Type B pancreatic cell (in vitro differentiated cells): Measurements from ENCODE around the gene FHOD1. TPM values are rescaled to one million over a fixed set of nuclear protein-coding genes. Genes with fewer than 3 reads are reported as not detected.

Source experiments
- DNase-seq: peaks from one replicate; pipeline ENCODE4 v3.0.0; 2021; ENCODE audit warnings: mixed read lengths; ENCODE audit not compliant: unreplicated experiment; ENCODE audit errors: extremely low spot score
- H3K27ac Mint-ChIP-seq: 2 replicates; pipeline ENCODE4 v1.8.0; 2021; ENCODE audit warnings: mild to moderate bottlenecking, mixed read lengths
- H3K27me3 Mint-ChIP-seq: 2 replicates; pipeline ENCODE4 v1.8.0; 2021; ENCODE audit warnings: mixed read lengths
- H3K36me3 Mint-ChIP-seq: 2 replicates; pipeline ENCODE4 v1.8.0; 2021; ENCODE audit warnings: mixed read lengths
- H3K4me1 Mint-ChIP-seq: one replicate; pipeline ENCODE4 v1.8.0; 2021; ENCODE audit warnings: mixed read lengths; ENCODE audit not compliant: unreplicated experiment
- H3K4me3 Mint-ChIP-seq: 2 replicates; pipeline ENCODE4 v1.8.0; 2021; ENCODE audit warnings: mild to moderate bottlenecking, mixed read lengths
- H3K9me3 Mint-ChIP-seq: 2 replicates; pipeline ENCODE4 v1.8.0; 2021; ENCODE audit warnings: mixed read lengths
- total RNA-seq: library from RNA; stranded (reverse); gene quantifications from 2 replicates; pipeline ENCODE4 v1.2.1, GENCODE V29; 2021; ENCODE audit warnings: low replicate concordance
- TF ChIP-seq, protein P1 (sequence below): fragments of 200-600 bp; sonication (generic); conservative IDR thresholded peaks from 2 replicates; pipeline ENCODE4 v1.5.0; 2021; ENCODE audit warnings: antibody characterized with exemption, mild to moderate bottlenecking

The FHOD1 gene
- total RNA-seq, 1 donor from 2014 or later, result 34.7 TPM

DNA sequence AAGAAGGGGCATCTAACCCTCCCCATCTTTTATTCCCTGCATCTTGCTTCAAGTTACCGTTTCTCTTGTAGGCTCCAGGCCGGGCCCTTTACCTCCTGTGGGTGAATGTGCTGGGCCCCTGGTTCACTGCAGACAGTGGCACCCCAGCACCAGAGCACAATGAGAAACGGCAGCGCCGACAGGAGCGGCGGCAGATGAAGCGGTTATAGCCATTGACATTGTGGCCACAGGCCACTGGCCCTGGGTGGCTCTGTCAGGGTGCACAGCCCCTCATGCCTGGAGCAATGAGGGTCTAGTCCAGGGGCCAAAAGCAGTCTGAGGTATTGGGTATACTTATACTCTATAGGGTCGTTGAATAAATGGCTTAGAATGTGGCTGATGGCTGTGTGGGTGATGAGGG is 18.4 kb downstream of the FHOD1 start:
- no peak for DNase-seq
- H3K36me3 Mint-ChIP-seq, result peaks cover 8% of the 10 kb centered on the region
- peak overlapping the region; percentile 72 for H3K4me3 Mint-ChIP-seq
- TF ChIP-seq, protein P1, sequence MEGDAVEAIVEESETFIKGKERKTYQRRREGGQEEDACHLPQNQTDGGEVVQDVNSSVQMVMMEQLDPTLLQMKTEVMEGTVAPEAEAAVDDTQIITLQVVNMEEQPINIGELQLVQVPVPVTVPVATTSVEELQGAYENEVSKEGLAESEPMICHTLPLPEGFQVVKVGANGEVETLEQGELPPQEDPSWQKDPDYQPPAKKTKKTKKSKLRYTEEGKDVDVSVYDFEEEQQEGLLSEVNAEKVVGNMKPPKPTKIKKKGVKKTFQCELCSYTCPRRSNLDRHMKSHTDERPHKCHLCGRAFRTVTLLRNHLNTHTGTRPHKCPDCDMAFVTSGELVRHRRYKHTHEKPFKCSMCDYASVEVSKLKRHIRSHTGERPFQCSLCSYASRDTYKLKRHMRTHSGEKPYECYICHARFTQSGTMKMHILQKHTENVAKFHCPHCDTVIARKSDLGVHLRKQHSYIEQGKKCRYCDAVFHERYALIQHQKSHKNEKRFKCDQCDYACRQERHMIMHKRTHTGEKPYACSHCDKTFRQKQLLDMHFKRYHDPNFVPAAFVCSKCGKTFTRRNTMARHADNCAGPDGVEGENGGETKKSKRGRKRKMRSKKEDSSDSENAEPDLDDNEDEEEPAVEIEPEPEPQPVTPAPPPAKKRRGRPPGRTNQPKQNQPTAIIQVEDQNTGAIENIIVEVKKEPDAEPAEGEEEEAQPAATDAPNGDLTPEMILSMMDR, result no peak
- H3K4me1 Mint-ChIP-seq, result peaks cover 21% of the 10 kb centered on the region
- H3K27me3 Mint-ChIP-seq, result no peaks in the 10 kb centered on the region
- no peak overlapping the region for H3K27ac Mint-ChIP-seq
- no peaks in the 10 kb centered on the region for H3K9me3 Mint-ChIP-seq

DNA sequence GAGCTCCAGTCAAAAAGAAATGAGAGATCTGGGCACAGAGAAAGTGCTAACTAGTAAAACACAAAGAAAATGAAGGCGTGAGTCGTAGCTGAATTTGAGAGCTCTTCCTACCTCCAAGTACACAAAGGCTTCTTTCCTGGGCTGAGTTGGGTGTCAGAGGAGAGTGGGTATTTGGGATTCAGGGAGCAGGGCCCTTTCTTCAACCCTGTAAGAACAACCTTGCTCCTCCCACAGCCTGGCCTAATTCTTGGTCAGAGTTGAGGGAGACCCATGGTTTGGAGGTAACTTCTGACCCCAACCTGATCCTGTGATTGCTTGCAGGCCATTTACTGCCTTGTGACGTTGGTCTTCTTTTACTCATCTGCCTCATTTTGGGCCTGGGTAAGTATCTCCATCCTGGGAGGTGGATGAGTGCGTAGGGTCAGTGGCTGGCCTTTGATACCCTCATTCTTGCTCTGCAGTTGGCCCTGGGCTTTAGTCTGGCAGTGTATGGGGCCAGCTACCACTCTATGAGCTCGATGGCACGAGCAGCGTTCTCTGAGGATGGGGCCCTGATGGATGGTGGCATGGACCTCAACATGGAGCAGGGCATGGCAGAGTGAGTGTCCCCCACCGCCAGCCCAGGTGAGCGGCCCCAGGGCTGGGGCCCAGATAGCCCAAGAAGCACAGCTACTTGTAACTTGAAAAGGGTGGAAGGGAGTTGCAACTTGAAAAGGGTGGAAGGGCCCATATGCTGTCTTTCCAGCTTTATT is 19.1 kb downstream of the FHOD1 start:
- H3K4me1 Mint-ChIP-seq, result peaks cover 21% of the 10 kb centered on the region
- TF ChIP-seq, protein P1, result no peak
- H3K36me3 Mint-ChIP-seq, result peaks cover 8% of the 10 kb centered on the region
- DNase-seq, result no peak
- peak overlapping the region; percentile 100 for H3K4me3 Mint-ChIP-seq
- H3K9me3 Mint-ChIP-seq, result no peaks in the 10 kb centered on the region
- peak overlapping the region; percentile 3 for H3K27ac Mint-ChIP-seq
- H3K27me3 Mint-ChIP-seq, result no peaks in the 10 kb centered on the region

DNA sequence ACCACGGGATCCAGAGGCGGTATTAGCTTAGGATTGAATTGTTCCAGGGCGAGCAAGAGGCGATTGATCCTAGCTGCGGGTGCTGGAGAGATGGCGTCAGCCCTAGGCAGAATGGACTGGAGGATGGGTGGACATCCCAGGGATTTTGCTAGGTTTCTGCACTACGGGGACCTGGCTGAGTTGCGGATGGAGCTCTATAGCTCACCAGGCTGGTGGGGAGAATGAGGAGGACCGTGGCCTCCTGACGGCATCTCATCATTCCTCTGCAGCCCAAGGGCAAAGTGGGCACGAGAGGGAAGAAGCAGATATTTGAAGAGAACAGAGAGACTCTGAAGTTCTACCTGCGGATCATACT is 19.7 kb downstream of the FHOD1 start:
- Mint-ChIP-seq H3K36me3 (peaks cover 8% of the 10 kb centered on the region), H3K4me1 (peaks cover 21% of the 10 kb centered on the region), H3K9me3 (no peaks in the 10 kb centered on the region), H3K27ac (peak overlapping the region; percentile 97), H3K4me3 (peak overlapping the region; percentile 100), H3K27me3 (no peaks in the 10 kb centered on the region)
- TF ChIP-seq, protein P1, result no peak
- no peak for DNase-seq

DNA sequence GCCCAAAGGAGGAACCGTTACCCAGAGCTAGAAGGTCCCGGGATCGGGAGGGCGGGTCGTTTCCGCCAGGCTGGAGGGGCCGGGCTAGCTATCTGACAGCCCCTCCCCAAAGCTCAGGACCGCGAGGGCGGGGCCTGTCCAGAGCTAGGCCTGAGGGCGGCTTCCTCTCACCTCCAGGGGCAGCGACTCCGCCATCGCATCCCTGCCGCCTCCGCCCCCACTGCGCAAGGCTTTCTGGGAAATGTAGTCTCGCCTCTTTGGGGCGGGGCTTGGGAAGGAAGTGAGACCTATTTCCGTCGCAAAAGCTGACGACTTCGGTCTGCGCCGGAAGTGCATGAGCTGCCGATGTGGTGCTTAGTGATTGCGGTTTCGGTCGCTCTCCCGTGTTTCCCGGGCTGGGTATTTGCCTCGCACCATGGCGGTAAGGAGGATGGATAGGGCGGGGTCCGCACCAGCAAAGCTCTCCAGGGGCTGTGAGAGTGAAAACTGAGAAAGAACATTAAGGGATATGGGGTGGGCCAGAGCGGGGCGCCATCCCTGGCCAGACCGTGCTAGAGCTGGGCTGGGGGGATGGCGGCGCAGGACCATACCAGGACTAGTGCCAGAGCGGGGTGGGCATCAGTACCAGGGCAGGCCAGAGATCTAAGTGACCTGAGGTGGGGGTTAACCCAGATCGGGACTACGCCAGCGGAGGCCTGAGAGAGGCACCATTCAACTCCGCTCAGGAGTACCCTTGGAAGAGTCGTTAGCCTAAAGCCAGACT is 20.3 kb downstream of the FHOD1 start, which contains the start of gene TMEM208:
TMEM208 (plus strand) TSS at position 327 of the 763 bp plus-strand sequence; CDS start at position 416, 89 bp downstream.
- peaks cover 8% of the 10 kb centered on the region for H3K36me3 Mint-ChIP-seq
- H3K27me3 Mint-ChIP-seq, result no peaks in the 10 kb centered on the region
- peak within 1 kb of the TSS; percentile 100 for H3K4me3 Mint-ChIP-seq
- H3K9me3 Mint-ChIP-seq, result no peaks in the 10 kb centered on the region
- TF ChIP-seq, protein P1, result peak; percentile 35
- H3K27ac Mint-ChIP-seq, result peak within 1 kb of the TSS; percentile 97
- peaks cover 21% of the 10 kb centered on the region for H3K4me1 Mint-ChIP-seq
- peak; percentile 99 for DNase-seq

DNA sequence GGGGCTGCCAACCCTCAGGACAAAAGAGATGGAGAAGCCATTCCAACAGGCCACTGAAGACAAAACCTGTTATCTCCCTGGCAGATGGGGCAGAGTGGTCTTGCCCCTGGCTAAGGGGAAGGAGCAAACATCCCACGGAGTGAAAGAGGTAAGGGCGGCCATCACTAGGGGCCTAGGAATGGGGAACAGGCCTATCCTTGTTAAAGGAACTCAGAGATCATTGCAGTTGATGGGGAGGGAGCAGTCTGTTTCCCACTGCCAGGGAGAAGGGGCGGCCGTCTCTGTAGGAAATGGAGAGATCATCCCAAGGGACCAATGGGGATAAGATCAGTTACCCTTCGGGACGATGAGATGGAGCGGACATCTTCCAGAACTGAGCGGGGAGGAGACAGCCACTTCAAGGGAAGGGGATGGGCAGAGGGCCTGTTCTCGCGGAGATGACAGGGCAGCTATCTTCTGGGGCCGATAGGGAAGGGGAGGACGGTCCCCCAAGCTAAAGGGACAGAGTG is 20.9 kb downstream of the FHOD1 start:
- no peaks in the 10 kb centered on the region for H3K9me3 Mint-ChIP-seq
- peak overlapping the region; percentile 97 for H3K27ac Mint-ChIP-seq
- TF ChIP-seq, protein P1, result no peak
- no peak for DNase-seq
- H3K4me1 Mint-ChIP-seq, result peaks cover 21% of the 10 kb centered on the region
- no peaks in the 10 kb centered on the region for H3K27me3 Mint-ChIP-seq
- peak overlapping the region; percentile 100 for H3K4me3 Mint-ChIP-seq
- peaks cover 8% of the 10 kb centered on the region for H3K36me3 Mint-ChIP-seq
